Measurements from ENCODE around the gene SIL1.
"Not testable (repeated sequence)": the region's sequence is repeated elsewhere in the genome, so short reads cannot be mapped to it uniquely, and the experiment has no call there.

The SIL1 gene

DNA sequence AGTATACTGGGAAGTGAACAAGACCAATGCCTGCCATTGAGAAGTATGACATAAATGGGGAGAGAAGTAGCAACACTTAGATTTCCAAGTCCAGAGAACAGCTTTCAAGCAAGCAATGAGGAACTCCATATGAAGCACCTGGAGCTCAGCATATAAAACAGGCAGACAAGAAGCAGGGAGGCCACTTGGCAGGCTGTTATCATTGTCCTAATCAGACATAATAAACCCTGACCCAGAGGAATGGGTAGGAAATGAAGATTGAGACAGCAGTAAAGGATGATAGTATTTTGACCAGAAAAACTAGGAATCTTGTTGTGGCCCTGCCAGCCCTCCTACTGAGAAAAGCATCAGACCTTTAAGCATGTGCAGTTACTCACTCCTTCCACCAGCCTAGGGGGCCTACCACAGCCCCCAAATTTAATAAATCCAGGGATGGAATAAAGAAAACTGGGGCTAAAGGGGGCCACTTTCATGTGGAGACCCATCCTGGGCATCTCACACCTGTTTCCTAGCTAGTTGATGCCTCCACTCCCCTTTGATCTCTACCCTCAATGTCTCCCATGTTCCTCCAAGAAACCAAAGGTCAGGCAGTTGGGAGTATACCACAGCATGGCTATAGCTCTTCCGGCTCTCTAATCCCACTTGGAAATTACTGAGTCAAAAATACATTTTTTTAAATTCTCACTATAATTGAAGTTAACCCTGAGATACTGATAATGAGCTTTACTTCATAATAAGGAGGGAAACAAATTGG lies 135.1 kb downstream of the SIL1 start:
- no peak for DNase-seq

DNA sequence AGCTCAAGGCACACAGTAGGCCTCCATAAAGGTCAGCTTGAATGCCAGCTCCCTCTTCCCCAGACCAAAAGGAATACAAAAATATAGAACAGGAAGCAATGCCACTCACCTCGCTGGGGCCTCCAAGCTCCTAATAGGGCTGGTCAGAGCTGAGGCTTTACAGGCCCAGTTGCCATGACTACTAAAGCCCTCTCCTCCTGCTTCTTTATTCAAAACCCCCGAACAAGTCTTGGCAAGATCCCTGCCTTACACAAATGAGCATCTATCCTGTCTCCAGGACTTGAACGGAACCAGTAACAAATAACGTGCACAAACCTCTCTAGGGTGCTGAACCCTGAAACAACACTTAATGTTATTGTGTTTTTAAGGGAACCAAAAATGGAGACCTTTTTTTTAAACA lies 136.3 kb downstream of the SIL1 start:
- DNase-seq = no peak

DNA sequence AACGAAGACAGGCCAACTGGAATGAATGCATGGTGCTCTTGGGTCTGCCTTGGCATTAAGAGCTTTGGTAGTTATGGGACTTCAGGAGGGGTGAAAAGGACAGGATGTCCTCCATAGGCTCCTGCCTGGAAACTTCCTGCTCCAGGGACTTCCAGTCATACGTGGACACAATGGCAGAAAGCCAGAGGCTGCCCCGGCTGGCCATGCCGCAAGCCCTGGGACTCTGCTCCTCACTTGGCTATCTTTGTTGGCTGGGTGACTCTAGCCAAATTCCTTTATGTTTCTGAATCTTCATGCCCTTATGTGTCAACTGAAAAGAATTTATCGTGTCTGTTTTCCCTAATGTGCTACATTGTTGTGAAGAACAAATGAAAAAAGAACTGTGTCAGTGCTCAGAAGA lies 136.9 kb downstream of the SIL1 start:
- DNase-seq = no peak

DNA sequence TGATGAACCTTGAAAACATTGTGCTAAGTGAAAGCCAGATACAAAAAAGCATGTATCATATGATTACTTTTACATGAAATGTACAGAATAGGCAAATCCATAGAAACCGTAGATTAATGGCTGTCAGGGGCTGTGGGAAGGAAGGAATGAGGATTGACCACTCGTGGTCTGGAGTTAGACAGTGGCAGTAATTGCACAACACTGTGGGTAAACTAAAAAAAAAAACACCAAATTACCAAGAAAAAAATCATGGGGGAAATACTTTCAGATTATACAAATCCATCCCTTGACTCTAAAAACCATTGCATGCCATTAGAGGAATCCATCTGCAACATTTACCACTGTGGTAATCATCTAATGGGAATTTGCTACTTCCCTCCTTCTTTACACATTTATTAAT lies 140.0 kb downstream of the SIL1 start:
- no peak for DNase-seq

DNA sequence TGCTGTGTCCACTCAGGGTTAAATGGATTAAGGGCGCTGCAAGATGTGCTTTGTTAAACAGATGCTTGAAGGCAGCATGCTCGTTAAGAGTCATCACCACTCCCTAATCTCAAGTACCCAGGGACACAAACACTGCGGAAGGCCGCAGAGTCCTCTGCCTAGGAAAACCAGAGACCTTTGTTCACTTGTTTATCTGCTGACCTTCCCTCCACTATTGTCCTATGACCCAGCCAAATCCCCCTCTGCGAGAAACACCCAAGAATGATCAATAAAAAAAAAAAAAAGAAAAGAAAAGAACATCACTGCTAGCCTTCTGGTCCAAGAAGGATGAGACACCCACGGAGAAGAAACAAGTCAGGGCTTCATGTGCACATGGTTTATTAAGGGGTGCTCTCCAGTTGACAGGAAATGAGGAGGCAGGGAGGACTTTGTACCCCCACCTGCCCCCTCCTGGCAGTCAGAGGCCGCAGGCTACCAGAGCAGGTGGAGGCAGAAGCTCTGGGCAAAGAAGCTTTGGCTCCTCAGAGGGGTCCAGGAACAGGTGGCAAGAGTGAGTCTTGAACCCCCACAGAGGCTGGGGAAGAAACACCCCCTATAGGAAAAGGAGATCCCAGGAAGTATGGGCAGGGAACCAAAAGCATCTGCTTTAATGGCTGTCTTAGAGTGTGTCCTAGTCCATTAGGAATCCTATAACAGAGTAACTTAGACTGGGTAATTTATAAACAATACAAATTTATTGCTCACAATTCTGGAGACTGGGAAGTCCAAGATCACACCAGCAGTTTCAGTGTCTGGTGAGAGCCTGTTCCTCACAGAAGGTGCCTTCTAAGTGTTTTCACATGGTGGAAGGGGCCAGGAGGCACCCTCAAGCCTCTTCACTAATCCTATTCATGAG lies 140.9 kb downstream of the SIL1 start:
- not testable (repeated sequence) for DNase-seq

DNA sequence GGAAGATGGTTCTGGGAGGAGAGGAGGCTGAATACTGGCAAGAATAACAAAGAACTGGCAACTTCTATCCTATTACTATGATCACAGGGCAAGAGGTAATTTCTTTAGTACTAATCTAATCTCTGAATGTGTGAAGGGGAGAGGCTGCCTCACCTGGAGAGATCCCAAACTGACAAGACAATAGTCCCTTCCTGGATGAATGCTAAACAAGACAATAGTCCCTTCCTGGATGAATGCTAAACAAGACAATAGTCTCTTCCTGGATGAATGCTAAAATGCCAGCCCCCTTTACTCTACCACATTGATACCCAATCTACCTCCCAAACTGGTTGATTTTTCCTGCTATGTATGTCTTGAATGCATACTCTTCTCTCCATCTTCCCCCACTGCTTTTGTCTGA lies 145.2 kb downstream of the SIL1 start:
- DNase-seq = no peak

DNA sequence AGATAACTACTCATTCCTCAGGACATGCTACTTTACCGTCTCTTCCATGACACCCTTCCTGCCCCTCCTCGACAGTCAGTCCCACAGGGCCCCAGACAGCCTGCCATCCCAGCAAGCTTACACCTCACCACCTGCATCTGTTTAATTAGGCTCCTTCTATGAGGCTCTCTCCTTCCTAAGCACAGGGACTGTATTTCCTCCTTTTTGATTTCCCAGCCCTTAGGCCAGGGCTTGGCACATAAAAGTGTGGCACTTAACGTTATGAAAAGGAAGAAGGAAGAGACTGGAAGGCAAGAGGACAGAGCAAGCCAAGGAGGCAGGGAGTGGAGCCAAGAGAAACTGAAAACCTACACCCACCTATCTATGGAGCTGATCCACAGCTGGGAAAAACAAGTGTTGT lies 146.8 kb downstream of the SIL1 start:
- no peak for DNase-seq

DNA sequence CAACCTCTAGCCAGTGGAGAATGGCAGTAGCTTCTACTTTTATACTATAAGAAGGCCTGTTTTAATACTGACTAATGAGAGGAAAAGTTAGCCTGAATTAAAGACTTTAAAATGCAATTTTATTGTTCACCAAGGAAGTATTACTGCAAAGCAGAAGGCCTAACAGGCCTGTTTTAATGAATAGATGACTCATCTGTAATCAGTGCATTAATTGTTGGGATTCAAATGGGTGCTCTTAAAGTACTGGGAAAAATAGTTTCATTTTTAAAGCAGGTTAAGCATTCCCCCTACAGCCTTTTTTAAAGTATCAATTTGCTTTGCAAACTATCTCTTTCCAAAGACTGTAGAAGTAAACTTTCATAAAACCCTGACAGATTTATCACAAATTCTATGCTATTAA lies 147.7 kb downstream of the SIL1 start:
- no peak for DNase-seq

DNA sequence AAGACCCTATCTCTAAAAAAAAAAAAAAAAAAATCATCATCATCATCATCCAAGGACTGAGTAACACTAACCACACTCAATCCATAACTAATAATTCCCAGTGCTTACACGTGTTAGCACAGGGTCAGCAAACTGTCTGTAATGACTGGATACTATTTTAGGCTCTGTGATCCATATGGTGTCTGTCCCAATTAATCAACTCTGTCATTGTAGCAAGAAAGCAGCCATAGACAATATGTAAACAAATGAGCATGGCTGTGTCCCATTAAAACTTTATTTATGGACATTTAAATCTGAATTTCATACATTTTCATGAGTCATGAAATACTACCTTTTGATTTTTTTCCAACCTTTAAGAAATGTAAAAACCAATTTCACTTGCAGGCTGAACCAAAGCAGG lies 148.4 kb downstream of the SIL1 start:
- DNase-seq = no peak

DNA sequence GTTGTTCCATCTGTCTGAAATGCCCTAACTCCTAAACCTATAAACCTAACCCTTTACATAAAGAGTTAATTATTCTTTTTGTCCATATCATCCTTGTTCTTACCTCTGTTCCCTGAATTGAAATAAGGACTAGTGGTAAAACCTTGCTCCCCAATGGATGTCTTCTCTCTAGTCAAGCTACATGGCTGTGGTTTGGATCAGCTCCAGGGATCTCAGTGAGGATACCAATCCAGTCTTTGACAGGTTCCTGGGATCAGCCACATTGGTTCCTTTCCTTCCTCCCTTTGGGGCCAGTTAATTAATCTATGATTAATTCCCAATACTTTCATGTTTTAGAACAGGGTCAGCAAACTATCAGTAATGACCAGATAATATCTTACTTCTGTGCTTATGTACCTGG lies 151.6 kb downstream of the SIL1 start:
- DNase-seq = no peak

DNA sequence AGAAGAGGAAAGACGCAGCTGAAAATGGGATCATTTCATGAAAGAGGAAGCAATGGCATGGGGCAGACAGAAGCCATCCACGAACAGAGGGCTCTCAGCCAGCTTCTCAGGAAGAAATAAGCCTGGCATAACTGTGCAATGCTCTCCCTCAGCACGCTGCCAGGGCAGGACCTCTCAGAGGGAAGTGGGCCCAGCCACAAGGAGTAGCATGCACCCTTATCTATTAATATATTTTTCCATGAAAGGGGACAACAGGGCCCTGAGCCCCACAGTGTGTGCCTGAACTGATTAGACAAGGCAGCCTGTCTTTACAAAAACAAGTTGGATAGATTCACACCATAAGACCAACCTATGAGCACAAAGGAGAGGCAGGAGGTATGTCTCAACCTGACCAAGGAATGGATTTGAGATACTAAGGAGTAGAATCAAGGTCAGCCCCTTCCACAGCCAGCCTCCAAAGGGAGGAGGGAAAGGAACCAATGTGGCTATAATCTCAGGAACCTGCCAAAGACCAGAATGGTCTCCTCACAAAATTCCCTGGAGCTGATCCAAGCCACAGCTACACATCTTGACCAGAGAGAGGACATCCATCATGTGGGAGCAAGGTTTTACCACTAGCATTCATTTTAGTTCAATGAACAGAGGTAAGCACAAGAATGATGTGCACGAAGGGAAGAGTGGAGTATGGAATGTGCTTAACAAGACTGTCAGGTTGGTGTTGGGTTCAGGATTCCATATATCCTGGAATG lies 154.8 kb downstream of the SIL1 start:
- DNase-seq = no peak

DNA sequence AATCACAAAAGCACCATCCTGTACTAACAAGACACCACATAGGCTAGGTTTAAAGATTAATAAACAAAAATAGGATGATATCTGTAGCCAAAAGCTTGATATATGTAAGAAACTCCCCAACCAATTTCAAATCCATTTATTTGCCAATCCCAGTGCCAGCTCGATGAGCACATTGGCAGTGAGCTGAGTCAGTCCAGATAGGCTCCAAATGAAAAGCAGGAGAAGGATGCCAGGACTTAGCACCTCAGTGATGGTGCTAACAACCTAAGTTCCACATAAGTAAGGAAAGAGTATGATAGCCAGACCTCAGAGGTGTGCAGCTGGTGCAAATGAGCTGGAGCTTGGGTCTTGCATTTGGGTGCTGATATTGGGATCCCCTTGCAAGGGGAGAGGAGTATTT lies 158.1 kb downstream of the SIL1 start:
- no peak for DNase-seq

DNA sequence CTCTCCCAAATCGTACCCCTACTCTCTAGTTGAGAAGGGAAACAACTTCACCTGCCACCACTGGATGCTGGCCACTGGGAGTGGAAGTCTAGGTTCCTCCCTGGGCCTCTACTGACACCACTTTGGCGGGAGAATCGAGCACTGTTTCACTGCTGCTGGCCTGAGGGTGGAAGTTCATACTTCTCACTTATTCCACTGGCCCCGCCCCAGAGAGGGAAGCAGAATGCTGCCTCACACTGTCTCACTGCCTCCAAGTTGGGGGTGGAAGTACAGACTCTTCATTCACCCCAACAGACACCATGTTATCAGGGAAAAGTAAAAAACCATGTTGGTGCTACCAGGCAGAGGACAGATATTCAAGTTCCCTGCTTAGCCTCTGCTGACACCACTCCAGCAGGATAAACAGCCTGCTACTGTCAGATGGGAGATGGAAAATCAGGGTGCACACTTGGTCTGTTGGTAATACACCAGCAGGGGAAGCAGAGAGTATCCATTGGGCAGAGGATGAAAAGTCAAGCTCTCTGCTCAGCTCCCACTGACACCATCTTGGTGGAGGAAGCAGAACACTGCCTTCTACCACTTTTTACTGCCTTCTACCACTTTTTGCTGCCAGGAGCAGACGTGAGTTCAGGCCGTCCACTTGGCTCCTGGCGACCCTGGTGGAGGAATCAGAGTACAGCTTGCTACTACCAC lies 159.4 kb downstream of the SIL1 start:
- DNase-seq = no peak

DNA sequence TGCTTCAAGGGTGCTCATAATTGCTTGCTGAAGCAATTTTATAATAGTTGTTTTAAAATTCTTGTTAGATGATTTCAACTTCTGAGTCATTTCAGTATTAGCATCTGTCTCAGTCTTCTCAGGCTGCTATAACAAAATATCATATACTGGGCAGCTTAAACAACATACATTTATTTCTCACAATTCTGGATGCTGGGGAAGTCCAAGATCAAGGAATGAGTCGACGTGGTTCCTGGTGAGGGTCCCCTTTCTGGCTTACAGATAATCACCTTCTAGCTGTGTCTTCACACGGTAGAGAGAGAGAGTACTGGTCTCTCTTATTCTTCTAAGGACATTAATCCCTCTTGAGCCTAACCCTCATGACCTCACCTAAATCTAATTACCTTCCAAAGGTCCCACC lies 160.4 kb downstream of the SIL1 start:
- no peak for DNase-seq

DNA sequence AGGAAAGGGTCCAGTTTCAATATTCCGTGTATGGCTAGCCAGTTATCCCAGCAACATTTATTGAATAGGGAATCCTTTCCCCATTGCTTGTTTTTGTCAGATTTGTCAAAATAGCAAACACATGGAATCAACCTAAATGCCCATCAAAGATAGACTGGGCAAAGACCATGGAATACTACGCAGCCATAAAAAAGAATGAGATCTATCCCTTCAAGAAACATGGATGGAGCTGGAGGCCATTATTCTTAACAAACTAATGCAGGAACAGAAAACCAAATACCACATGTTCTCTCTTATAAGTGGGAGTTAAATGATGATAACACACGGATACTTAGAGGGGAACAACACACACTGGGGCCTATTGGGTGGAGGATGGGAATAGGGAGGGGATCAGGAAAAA lies 161.8 kb downstream of the SIL1 start:
- DNase-seq = not testable (repeated sequence)

DNA sequence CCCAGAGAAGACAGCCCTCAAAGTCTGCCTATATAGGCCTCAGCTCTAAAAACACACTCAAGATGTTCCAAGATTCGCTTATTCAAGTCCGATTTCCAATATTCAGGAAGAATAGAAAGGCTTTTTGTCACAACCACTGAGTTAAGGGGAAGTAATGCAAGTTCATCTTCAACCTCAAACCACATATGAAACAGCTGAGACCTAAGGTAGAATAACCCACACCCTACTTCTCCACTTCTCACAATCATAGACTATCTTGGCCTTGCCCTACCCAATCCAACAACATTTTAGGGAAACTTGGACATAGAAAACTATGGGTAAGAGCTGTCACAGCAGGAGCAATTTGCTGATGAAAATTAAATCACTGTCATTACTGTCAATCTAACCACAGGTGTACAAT lies 171.0 kb downstream of the SIL1 start:
- DNase-seq = no peak

DNA sequence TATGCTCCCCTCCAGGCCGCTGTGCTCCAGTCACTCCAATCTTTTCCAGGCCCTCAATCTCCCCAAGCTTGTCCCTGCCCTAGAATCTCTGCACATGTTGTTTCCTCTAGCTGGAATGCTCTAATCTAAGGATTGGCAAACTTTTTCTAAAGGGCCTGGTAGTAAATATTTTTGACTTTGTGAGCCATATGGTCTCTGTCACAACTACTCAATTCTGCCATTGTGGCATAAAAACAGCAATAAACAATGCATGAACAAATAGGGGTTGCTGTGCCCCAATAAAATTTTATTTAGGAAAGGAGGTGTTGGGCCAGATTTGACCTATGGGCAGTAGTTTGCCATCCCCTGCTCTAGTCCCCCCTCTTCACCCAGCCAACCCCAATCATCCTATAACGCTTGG lies 172.5 kb downstream of the SIL1 start:
- no peak for DNase-seq

DNA sequence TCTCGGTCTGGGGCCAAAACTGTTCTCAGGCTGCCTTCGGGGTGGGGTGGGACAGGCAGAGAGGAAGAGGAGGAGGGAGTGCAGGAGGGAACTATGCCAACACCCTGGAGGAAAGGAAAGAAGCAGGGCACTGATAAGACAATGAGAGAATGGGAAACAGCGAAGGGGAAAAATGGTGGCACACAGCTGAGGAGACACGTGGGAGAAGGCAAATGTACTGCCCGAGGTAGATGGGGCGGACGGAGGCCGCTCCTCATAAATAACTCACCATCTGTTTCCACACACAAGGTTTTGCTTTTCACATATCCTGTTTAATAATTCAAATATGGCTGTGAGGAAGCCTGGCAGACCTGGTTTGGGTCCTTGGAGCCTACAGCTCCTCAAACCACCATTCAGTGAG lies 174.9 kb downstream of the SIL1 start:
- no peak for DNase-seq

DNA sequence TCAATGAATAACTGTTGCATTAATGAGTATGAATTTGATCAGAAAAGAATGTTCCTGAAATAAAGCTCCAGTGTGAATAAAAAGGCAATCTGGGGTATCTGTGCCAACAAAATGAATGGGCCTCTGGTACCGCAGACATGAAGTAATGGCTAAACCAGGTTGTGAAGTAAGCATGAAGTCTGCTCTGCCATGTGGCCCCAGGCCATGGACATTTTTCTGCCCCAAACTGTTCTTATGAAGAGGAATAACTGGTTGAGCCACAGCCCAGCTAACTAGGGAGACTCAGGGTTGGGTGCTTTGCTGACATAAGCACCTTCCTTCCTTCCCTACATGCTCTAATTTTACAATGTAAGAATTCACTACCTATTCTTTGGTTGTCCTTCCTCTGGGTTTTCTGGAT lies 175.6 kb downstream of the SIL1 start:
- DNase-seq = no peak

DNA sequence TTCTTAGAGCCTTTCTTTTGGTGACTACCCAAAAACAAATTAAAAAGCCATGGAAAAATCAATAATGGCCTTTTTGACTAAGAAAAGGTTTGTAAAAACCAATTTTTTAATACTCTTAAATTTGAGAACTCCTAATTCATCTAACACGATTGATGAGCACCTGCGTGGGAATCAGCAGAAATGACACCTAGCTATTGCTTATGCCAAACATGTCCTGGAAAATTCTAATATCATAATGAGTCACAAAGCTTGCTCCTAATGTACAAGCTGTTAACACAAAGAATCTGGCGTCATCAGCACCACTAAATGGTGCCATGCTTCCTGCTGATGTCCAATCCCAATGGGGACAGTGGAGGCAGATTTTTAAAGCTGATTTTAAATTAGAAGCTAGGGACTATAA lies 176.8 kb downstream of the SIL1 start:
- no peak for DNase-seq

DNA sequence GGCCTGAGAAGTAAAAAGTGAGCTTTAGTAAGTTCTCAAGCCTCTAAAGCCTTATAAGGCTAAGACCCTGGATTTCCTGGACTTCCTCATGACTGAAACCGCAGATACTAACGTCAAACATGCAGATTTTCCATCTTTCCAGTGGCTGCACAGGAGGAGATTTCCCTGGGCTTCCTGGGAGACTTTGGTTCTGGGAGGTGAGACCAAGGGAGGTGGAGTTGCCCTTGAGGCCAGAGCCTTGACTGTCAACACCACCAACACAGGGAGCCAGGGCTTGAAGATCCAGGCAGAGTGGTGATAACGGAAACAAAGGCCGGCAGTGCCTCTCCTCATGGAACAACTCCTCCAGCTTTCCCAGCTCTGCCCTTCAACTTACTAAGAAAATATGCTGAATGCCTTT lies 178.3 kb downstream of the SIL1 start:
- no peak for DNase-seq

DNA sequence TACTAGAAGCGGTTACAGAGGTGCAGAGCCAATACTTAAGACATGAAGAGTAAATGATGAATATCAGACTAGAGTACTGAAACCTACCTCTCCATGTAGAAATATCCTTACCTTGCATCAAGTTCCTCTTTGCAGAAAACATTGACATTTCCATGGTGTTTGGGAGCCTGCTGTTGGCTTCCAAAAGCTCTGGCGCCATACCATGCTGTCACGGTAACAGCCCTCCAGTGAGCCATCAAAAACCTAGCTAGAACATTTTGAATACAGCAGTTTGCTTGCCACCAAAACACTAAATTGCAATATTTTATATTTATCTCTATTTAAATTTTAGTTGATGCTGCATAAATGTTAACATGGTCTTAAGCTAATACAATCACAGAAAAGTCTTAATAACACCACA lies 179.0 kb downstream of the SIL1 start:
- DNase-seq = no peak

DNA sequence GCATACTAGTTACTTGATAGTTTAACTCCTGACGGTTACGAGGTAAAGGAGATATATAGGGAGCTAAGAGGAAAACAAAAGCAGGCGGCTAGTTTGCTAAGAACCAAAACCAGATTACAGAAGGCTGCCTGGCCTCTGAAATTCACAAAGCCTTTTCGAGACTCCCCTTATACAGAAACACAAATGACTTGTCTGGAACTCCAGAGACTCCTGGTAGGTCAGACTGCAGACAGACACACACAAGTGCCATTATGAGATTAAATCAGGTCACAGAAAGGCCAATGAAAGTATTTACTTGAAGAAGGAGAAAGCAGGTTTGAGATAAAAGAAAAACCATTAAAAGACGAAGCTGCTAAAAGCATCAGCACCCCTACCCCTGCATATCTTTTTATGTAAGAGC lies 180.5 kb downstream of the SIL1 start:
- no peak for DNase-seq
